ENCODE data around the gene UGT1A7.

- TF ChIP-seq, protein P1, sequence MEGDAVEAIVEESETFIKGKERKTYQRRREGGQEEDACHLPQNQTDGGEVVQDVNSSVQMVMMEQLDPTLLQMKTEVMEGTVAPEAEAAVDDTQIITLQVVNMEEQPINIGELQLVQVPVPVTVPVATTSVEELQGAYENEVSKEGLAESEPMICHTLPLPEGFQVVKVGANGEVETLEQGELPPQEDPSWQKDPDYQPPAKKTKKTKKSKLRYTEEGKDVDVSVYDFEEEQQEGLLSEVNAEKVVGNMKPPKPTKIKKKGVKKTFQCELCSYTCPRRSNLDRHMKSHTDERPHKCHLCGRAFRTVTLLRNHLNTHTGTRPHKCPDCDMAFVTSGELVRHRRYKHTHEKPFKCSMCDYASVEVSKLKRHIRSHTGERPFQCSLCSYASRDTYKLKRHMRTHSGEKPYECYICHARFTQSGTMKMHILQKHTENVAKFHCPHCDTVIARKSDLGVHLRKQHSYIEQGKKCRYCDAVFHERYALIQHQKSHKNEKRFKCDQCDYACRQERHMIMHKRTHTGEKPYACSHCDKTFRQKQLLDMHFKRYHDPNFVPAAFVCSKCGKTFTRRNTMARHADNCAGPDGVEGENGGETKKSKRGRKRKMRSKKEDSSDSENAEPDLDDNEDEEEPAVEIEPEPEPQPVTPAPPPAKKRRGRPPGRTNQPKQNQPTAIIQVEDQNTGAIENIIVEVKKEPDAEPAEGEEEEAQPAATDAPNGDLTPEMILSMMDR (IDR thresholded peaks at IDR 0.05): no peak
- no peak for TF ChIP-seq POLR2A (IDR thresholded peaks at IDR 0.05)
Measured at GRCh38 chr2:233789554-233789953, 107.9 kb downstream of the UGT1A7 start.

Measured in adrenal gland (tissue), 5 donors.